H9 (cell line): Measurements from ENCODE around the gene FBLN1. TPM values are rescaled to one million over a fixed set of nuclear protein-coding genes. Genes with fewer than 3 reads are reported as not detected.

Experiments used
- DNase-seq: peaks from one replicate; pipeline ENCODE4 v3.0.0-alpha.2; 2017
- H2AFZ ChIP-seq: one replicate; pipeline ENCODE4 v1.6.1; 2013; ENCODE audit warnings: mild to moderate bottlenecking, low read length, control low read depth, moderate library complexity
- H2AK5ac ChIP-seq: 2 replicates; pipeline ENCODE4 v1.6.1; 2013; ENCODE audit warnings: low read length, control low read depth, mixed read lengths; ENCODE audit not compliant: insufficient read length
- H2BK120ac ChIP-seq: one replicate; pipeline ENCODE4 v1.6.1; 2013; ENCODE audit warnings: low read depth, mild to moderate bottlenecking, low read length, control low read depth, inconsistent platforms; ENCODE audit not compliant: poor library complexity, severe bottlenecking
- H2BK12ac ChIP-seq: 2 replicates; pipeline ENCODE4 v1.6.1; 2013; ENCODE audit warnings: low read length, control low read depth, mixed read lengths, low read depth; ENCODE audit not compliant: insufficient read length
- H2BK15ac ChIP-seq: 2 replicates; pipeline ENCODE4 v1.6.1; 2013; ENCODE audit warnings: low read depth, low read length, control low read depth
- H2BK20ac ChIP-seq: one replicate; pipeline ENCODE4 v1.6.1; 2013; ENCODE audit warnings: low read depth, mild to moderate bottlenecking, low read length, control low read depth, inconsistent platforms; ENCODE audit not compliant: poor library complexity, severe bottlenecking
- H2BK5ac ChIP-seq: 2 replicates; pipeline ENCODE4 v1.6.1; 2013; ENCODE audit warnings: low read length, control low read depth, mixed read lengths; ENCODE audit not compliant: insufficient read length
- H3K14ac ChIP-seq: 2 replicates; pipeline ENCODE4 v1.6.1; 2013; ENCODE audit warnings: low read length, control low read depth; ENCODE audit not compliant: insufficient read depth
- H3K18ac ChIP-seq: 2 replicates; pipeline ENCODE4 v1.6.1; 2013; ENCODE audit warnings: low read depth, mild to moderate bottlenecking, mixed read lengths, low read length, control low read depth; ENCODE audit not compliant: insufficient read length
- H3K23ac ChIP-seq: 2 replicates; pipeline ENCODE4 v1.6.1; 2013; ENCODE audit warnings: low read length, control low read depth, mixed read lengths, low read depth; ENCODE audit not compliant: insufficient read length
- H3K23me2 ChIP-seq: 2 replicates; pipeline ENCODE4 v1.6.1; 2013; ENCODE audit warnings: low read depth, mild to moderate bottlenecking, mixed read lengths, low read length, control low read depth; ENCODE audit not compliant: insufficient read length, poor library complexity, severe bottlenecking
- H3K27ac ChIP-seq: 2 replicates; pipeline ENCODE4 v1.5.1; 2013; ENCODE audit warnings: low read length, control low read depth, mixed read lengths, low read depth; ENCODE audit not compliant: insufficient read length
- H3K27me3 ChIP-seq: 2 replicates; pipeline ENCODE4 v1.6.1; 2013; ENCODE audit warnings: low read length, control low read depth, inconsistent platforms; ENCODE audit not compliant: insufficient read depth
- H3K4ac ChIP-seq: 2 replicates; pipeline ENCODE4 v1.6.1; 2013; ENCODE audit warnings: low read depth, mild to moderate bottlenecking, control low read depth, inconsistent platforms, low read length, moderate library complexity
- H3K4me1 ChIP-seq: 2 replicates; pipeline ENCODE4 v1.6.1; 2013; ENCODE audit warnings: low read length, control low read depth, inconsistent platforms; ENCODE audit not compliant: insufficient read depth
- H3K4me2 ChIP-seq: 2 replicates; pipeline ENCODE4 v1.6.1; 2013; ENCODE audit warnings: low read length, control low read depth, mixed read lengths; ENCODE audit not compliant: insufficient read length, insufficient read depth
- H3K56ac ChIP-seq: 2 replicates; pipeline ENCODE4 v1.6.1; 2013; ENCODE audit warnings: low read depth, mild to moderate bottlenecking, mixed read lengths, low read length, control low read depth; ENCODE audit not compliant: insufficient read length
- H3K79me1 ChIP-seq: 2 replicates; pipeline ENCODE4 v1.6.1; 2013; ENCODE audit warnings: low read depth, mild to moderate bottlenecking, moderate library complexity, low read length, control low read depth, inconsistent platforms; ENCODE audit not compliant: insufficient read depth, poor library complexity, severe bottlenecking
- H3K79me2 ChIP-seq: 2 replicates; pipeline ENCODE4 v1.6.1; 2013; ENCODE audit warnings: low read length, control low read depth, inconsistent platforms; ENCODE audit not compliant: insufficient read depth
- H3K9ac ChIP-seq: 2 replicates; pipeline ENCODE4 v1.6.1; 2013; ENCODE audit warnings: low read length, control low read depth, mixed read lengths; ENCODE audit not compliant: insufficient read length; ENCODE audit errors: extremely low read depth
- H3K9me3 ChIP-seq: one replicate; pipeline ENCODE4 v1.6.1; 2013; ENCODE audit warnings: low read depth, low read length, inconsistent platforms; ENCODE audit not compliant: control insufficient read depth
- H3T11ph ChIP-seq: one replicate; pipeline ENCODE4 v1.6.1; 2013; ENCODE audit warnings: mild to moderate bottlenecking, low read length, control low read depth, inconsistent platforms
- H4K20me1 ChIP-seq: one replicate; pipeline ENCODE4 v1.6.1; 2013; ENCODE audit not compliant: control insufficient read depth, insufficient read length, insufficient read depth
- H4K5ac ChIP-seq: 2 replicates; pipeline ENCODE4 v1.6.1; 2013; ENCODE audit warnings: low read depth, mild to moderate bottlenecking, mixed read lengths, low read length, control low read depth; ENCODE audit not compliant: insufficient read length
- H4K8ac ChIP-seq: replicated peaks from 2 replicates; pipeline ENCODE4 v1.6.1; 2013; ENCODE audit warnings: low read length, control low read depth, mixed read lengths, low read depth; ENCODE audit not compliant: insufficient read length
- H4K91ac ChIP-seq: 2 replicates; pipeline ENCODE4 v1.6.1; 2013; ENCODE audit warnings: low read depth, mild to moderate bottlenecking, moderate library complexity, mixed read lengths, low read length, control low read depth; ENCODE audit not compliant: insufficient read length
- H3K27ac Mint-ChIP-seq, 3 experiments: 2 replicates in 2 of 3; 3 replicates in 1 of 3; pipeline ENCODE4 v1.8.0; 2020 to 2021; ENCODE audit warnings: mixed read lengths in 3 of 3, mild to moderate bottlenecking in 1 of 3, moderate library complexity in 1 of 3
- H3K27me3 Mint-ChIP-seq: 2 replicates; pipeline ENCODE4 v1.8.0; 2021; ENCODE audit warnings: low read depth, mild to moderate bottlenecking, moderate library complexity, mixed read lengths
- H3K36me3 Mint-ChIP-seq, 3 experiments: 2 replicates in 2 of 3; 3 replicates in 1 of 3; pipeline ENCODE4 v1.8.0; 2020 to 2021; ENCODE audit warnings: low read depth in 3 of 3, mixed read lengths in 3 of 3; ENCODE audit not compliant: insufficient read depth in 1 of 3
- H3K4me1 Mint-ChIP-seq, 2 experiments: 2 replicates each; pipeline ENCODE4 v1.8.0; 2020; ENCODE audit warnings: mixed read lengths in 2 of 2
- H3K4me3 Mint-ChIP-seq, 2 experiments: 2 replicates in 1 of 2; 3 replicates in 1 of 2; pipeline ENCODE4 v1.8.0; 2020 to 2021; ENCODE audit warnings: mild to moderate bottlenecking in 2 of 2, mixed read lengths in 2 of 2, moderate library complexity in 1 of 2
- H3K9me3 Mint-ChIP-seq, 2 experiments: 2 replicates in 1 of 2; 3 replicates in 1 of 2; pipeline ENCODE4 v1.8.0; 2020; ENCODE audit warnings: mild to moderate bottlenecking in 2 of 2, mixed read lengths in 2 of 2, moderate library complexity in 1 of 2
- CTCF ChIP-seq: fragments of 200-600 bp; sonication (generic); conservative IDR thresholded peaks from 3 replicates; pipeline ENCODE4 v1.8.0; 2021; ENCODE audit warnings: antibody characterized with exemption, mild to moderate bottlenecking
- total RNA-seq: library from RNA; stranded (reverse); gene quantifications from 2 replicates; pipeline ENCODE4 v1.2.1, GENCODE V29; 2021

The FBLN1 gene
- total RNA-seq, 1 experiment from 2014 or later = 140 TPM

- Histone ChIP-seq H3K56ac (no peak overlapping the region), H3T11ph (no peak overlapping the region), H3K14ac (no peak overlapping the region), H3K4ac (no peak overlapping the region), H4K91ac (no peak overlapping the region), H2BK20ac (no peak overlapping the region), H4K20me1 (no peaks in the 10 kb centered on the region), H3K23ac (no peak overlapping the region), H3K9me3 (no peaks in the 10 kb centered on the region), H2BK15ac (no peak overlapping the region), H3K27me3 (no peaks in the 10 kb centered on the region), H3K4me2 (no peak overlapping the region), H3K18ac (no peak overlapping the region), H3K4me1 (no peaks in the 10 kb centered on the region), H3K79me2 (no peaks in the 10 kb centered on the region), H2AFZ (no peak overlapping the region), H2BK5ac (no peak overlapping the region), H2BK120ac (no peak overlapping the region), H2AK5ac (no peak overlapping the region), H4K8ac (no peak overlapping the region), H4K5ac (no peak overlapping the region), H3K27ac (no peak overlapping the region), H3K9ac (no peak overlapping the region), H2BK12ac (no peak overlapping the region), H3K23me2 (no peaks in the 10 kb centered on the region), H3K79me1 (no peaks in the 10 kb centered on the region)
- no peak overlapping the region for H3K27ac Mint-ChIP-seq
- no peak for TF ChIP-seq CTCF
- no peak overlapping the region for H3K4me3 Mint-ChIP-seq
- no peaks in the 10 kb centered on the region; the same call in none of the 2 replicates for H3K27me3 Mint-ChIP-seq
- H3K9me3 Mint-ChIP-seq = peaks cover 21 to 25% of the 10 kb centered on the region in 2 experiments
- H3K36me3 Mint-ChIP-seq = peaks cover 28 to 37% (median 30%) of the 10 kb centered on the region in 3 experiments
- H3K4me1 Mint-ChIP-seq = peaks cover 17 to 19% of the 10 kb centered on the region in 2 experiments
- no peak for DNase-seq
These were observed 65.5 kb downstream of the FBLN1 start for GRCh38 chr22:45568213-45568612.
